GM21367 (cell line): Measurements from ENCODE around the gene CLIP3.
"Not testable (repeated sequence)": the region's sequence is repeated elsewhere in the genome, so short reads cannot be mapped to it uniquely, and the experiment has no call there.

Experiments
- ATAC-seq: cut with Tn5 transposase; IDR thresholded peaks from one replicate; pipeline ENCODE4 v1.9.1; 2021; ENCODE audit not compliant: unreplicated experiment

The CLIP3 gene

GRCh38 chr19:36047835-36048234 lies 15.2 kb upstream of the CLIP3 start:
- no peak for ATAC-seq

GRCh38 chr19:36046443-36047050 lies 13.9 kb upstream of the CLIP3 start:
- ATAC-seq, result no peak

- no peak for ATAC-seq
These were observed 11.3 kb upstream of the CLIP3 start for GRCh38 chr19:36043952-36044351.

- ATAC-seq, result no peak
These were observed 9.2 kb upstream of the CLIP3 start for GRCh38 chr19:36041831-36042230.

GRCh38 chr19:36041092-36041491 lies 8.4 kb upstream of the CLIP3 start:
- not testable (repeated sequence) for ATAC-seq

- ATAC-seq, result no peak
These were observed 7.8 kb upstream of the CLIP3 start for GRCh38 chr19:36040495-36040894.

- no peak for ATAC-seq
These were observed 1.4 kb downstream of the CLIP3 start for GRCh38 chr19:36031308-36031707.

- no peak for ATAC-seq
These were observed 2.2 kb downstream of the CLIP3 start for GRCh38 chr19:36030264-36031148.

- ATAC-seq, result no peak
These were observed 4.2 kb downstream of the CLIP3 start for GRCh38 chr19:36028313-36029041.

GRCh38 chr19:36027696-36028095 lies 5.0 kb downstream of the CLIP3 start:
- ATAC-seq, result no peak

- no peak for ATAC-seq
These were observed 6.4 kb downstream of the CLIP3 start for GRCh38 chr19:36026091-36026876.

- ATAC-seq, result no peak
These were observed 7.1 kb downstream of the CLIP3 start for GRCh38 chr19:36025541-36025940.

- ATAC-seq, result no peak
These were observed 9.2 kb downstream of the CLIP3 start for GRCh38 chr19:36023432-36023831.

- ATAC-seq, result no peak
These were observed 13.5 kb downstream of the CLIP3 start for GRCh38 chr19:36019061-36019670.

GRCh38 chr19:36014012-36014924 lies 18.4 kb downstream of the CLIP3 start, which contains the start of gene ALKBH6:
Gene ALKBH6, minus strand, starts transcription at chr19:36014213. Its CDS starts 816 bp downstream, at chr19:36013397.
- ATAC-seq, result peak; percentile 90

- no peak for ATAC-seq
These were observed 19.2 kb downstream of the CLIP3 start for GRCh38 chr19:36013280-36014011.

- no peak for ATAC-seq
These were observed 22.3 kb downstream of the CLIP3 start for GRCh38 chr19:36010402-36010801.

GRCh38 chr19:36009633-36010379 lies 22.9 kb downstream of the CLIP3 start:
- ATAC-seq, result no peak
